Neural cell (in vitro differentiated cells): ENCODE data around the gene PDE6H. TPM values are rescaled to one million over a fixed set of nuclear protein-coding genes. Genes with fewer than 3 reads are reported as not detected.

ENCODE experiments used
- H2AFZ ChIP-seq: fragments of 200-600, 300-800 bp; sonication (generic), shearing (Covaris generic); 2 replicates; pipeline ENCODE4 v1.6.0; 2014; ENCODE audit warnings: low read depth, mild to moderate bottlenecking, antibody characterized with exemption, low read length, moderate library complexity
- H3F3A ChIP-seq: fragments of 200-600 bp; shearing (Covaris generic); 2 replicates; pipeline ENCODE4 v1.6.1; 2016; ENCODE audit warnings: mild to moderate bottlenecking, moderate library complexity, mixed read lengths, antibody characterized with exemption, low read length; ENCODE audit not compliant: insufficient read depth, poor library complexity, severe bottlenecking
- H3K27ac ChIP-seq: fragments of 200-600, 300-800 bp; sonication (generic), shearing (Covaris generic); 2 replicates; pipeline ENCODE4 v1.5.1; 2014; ENCODE audit warnings: mild to moderate bottlenecking, low read length, moderate library complexity
- H3K27me3 ChIP-seq: fragments of 300-800, 200-600 bp; sonication (generic), shearing (Covaris generic); 2 replicates; pipeline ENCODE4 v1.6.0; 2014; ENCODE audit warnings: mild to moderate bottlenecking, low read depth, low read length, moderate library complexity; ENCODE audit not compliant: insufficient read depth
- H3K36me3 ChIP-seq: fragments of 300-800, 200-600 bp; sonication (generic), shearing (Covaris generic); 2 replicates; pipeline ENCODE4 v1.5.1; 2014; ENCODE audit warnings: mild to moderate bottlenecking, antibody characterized with exemption, low read length, moderate library complexity; ENCODE audit not compliant: insufficient read depth
- H3K4me2 ChIP-seq: fragments of 300-800, 200-600 bp; sonication (generic), shearing (Covaris generic); 2 replicates; pipeline ENCODE4 v1.6.0; 2014; ENCODE audit warnings: mild to moderate bottlenecking, low read length
- H3K4me3 ChIP-seq: fragments of 300-800, 200-600 bp; sonication (generic), shearing (Covaris generic); 2 replicates; pipeline ENCODE4 v1.5.1; 2014; ENCODE audit warnings: mild to moderate bottlenecking, low read length, moderate library complexity
- H3K79me2 ChIP-seq: fragments of 200-600 bp; shearing (Covaris generic); replicated peaks from 2 replicates; pipeline ENCODE4 v1.6.0; 2014; ENCODE audit warnings: mild to moderate bottlenecking, low read length, moderate library complexity; ENCODE audit not compliant: insufficient read depth
- H3K9ac ChIP-seq: fragments of 300-800, 200-600 bp; sonication (generic), shearing (Covaris generic); 2 replicates; pipeline ENCODE4 v1.6.1; 2016; ENCODE audit warnings: mild to moderate bottlenecking, low read length, mixed read lengths
- H3K9me2 ChIP-seq: fragments of 200-600 bp; shearing (Covaris generic); 2 replicates; pipeline ENCODE4 v1.6.1; 2016; ENCODE audit warnings: mild to moderate bottlenecking, low read length, mixed read lengths; ENCODE audit not compliant: insufficient read depth
- H3K9me3 ChIP-seq: fragments of 200-600, 300-800 bp; sonication (generic), shearing (Covaris generic); 2 replicates; pipeline ENCODE4 v1.6.1; 2016; ENCODE audit warnings: mild to moderate bottlenecking, mixed run types, low read length, moderate library complexity, mixed read lengths
- H4K20me1 ChIP-seq: fragments of 200-600 bp; shearing (Covaris generic); 2 replicates; pipeline ENCODE4 v1.6.1; 2016; ENCODE audit warnings: mild to moderate bottlenecking, mixed run types; ENCODE audit not compliant: insufficient read depth
- EP300 ChIP-seq: fragments of 450-650 bp; conservative IDR thresholded peaks from 2 replicates; pipeline ENCODE4 v1.6.1; 2014; ENCODE audit warnings: antibody characterized with exemption, mild to moderate bottlenecking, moderate library complexity; ENCODE audit not compliant: poor library complexity, severe bottlenecking
- EZH2 ChIP-seq: fragments of 200-600, 300-800 bp; shearing (Covaris generic), sonication (generic); IDR thresholded peaks from 2 replicates; pipeline ENCODE4 v1.6.1; 2014; ENCODE audit warnings: antibody characterized with exemption, low read length, borderline replicate concordance, mild to moderate bottlenecking; ENCODE audit not compliant: insufficient read depth, poor library complexity, severe bottlenecking
- MXI1 ChIP-seq: fragments of 450-650 bp; conservative IDR thresholded peaks from 2 replicates; pipeline ENCODE4 v1.6.1; 2014; ENCODE audit warnings: antibody characterized with exemption, mild to moderate bottlenecking; ENCODE audit not compliant: poor library complexity, severe bottlenecking
- POLR2AphosphoS5 ChIP-seq: IDR thresholded peaks from 2 replicates; pipeline ENCODE4 v1.6.1; 2012
- RAD21 ChIP-seq: fragments of 450-650 bp; conservative IDR thresholded peaks from 2 replicates; pipeline ENCODE4 v1.6.1; 2014; ENCODE audit warnings: antibody characterized with exemption, mild to moderate bottlenecking, moderate library complexity
- SMC3 ChIP-seq: fragments of 450-650 bp; conservative IDR thresholded peaks from 2 replicates; pipeline ENCODE4 v1.6.1; 2014; ENCODE audit warnings: antibody characterized with exemption, mild to moderate bottlenecking, moderate library complexity; ENCODE audit not compliant: poor library complexity
- TAF1 ChIP-seq: IDR thresholded peaks from 2 replicates; pipeline ENCODE4 v1.6.1; 2012; ENCODE audit warnings: low read depth
- polyA plus RNA-seq: library from polyadenylated mRNA; depleted of rRNA; stranded (reverse); fragments of >200 nt; gene quantifications from 2 replicates; pipeline ENCODE4 v1.2.3, GENCODE V29; 2014
- TF ChIP-seq, protein P1 (sequence below): IDR thresholded peaks from 2 replicates; pipeline ENCODE4 v1.6.1; 2012; ENCODE audit warnings: borderline replicate concordance
- TF ChIP-seq, protein P2 (sequence below): fragments of 450-650 bp; IDR thresholded peaks from 2 replicates; pipeline ENCODE4 v1.5.1; 2014; ENCODE audit warnings: antibody characterized with exemption, mild to moderate bottlenecking, moderate library complexity; ENCODE audit not compliant: poor library complexity, severe bottlenecking

Gene PDE6H
- polyA plus RNA-seq, 1 donor from 2014 or later, result not detected

DNA sequence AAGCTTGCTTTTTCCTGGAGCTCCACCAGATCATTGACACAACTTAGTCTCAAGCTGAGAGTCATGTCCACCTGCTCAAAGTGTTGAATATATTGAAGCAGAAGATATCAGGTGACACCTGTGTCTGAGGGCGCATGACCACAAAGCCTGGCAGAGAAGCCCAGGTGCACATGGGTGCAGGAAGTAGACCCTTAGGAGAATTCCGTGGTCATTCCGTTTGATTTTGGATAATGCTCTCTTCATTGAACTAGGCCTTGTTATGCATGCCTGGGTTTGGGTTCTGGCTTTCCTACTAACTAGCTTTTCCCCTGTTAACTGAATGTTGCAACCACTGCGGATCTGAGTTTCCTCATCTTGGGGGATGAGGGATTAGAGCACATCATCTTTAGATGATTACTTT lies 18.6 kb upstream of the PDE6H start:
- H3F3A ChIP-seq, result no peaks in the 10 kb centered on the region
- H3K4me3 ChIP-seq, result no peak overlapping the region
- H3K9ac ChIP-seq, result no peak overlapping the region
- no peaks in the 10 kb centered on the region for H3K79me2 ChIP-seq
- H3K27me3 ChIP-seq, result no peaks in the 10 kb centered on the region
- H3K36me3 ChIP-seq, result no peaks in the 10 kb centered on the region
- no peaks in the 10 kb centered on the region for H3K9me2 ChIP-seq
- H3K9me3 ChIP-seq, result no peaks in the 10 kb centered on the region
- TF ChIP-seq EZH2 (no peak), RAD21 (no peak), MXI1 (no peak), TAF1 (no peak), POLR2AphosphoS5 (no peak), EP300 (no peak), SMC3 (no peak)
- TF ChIP-seq, protein P1, sequence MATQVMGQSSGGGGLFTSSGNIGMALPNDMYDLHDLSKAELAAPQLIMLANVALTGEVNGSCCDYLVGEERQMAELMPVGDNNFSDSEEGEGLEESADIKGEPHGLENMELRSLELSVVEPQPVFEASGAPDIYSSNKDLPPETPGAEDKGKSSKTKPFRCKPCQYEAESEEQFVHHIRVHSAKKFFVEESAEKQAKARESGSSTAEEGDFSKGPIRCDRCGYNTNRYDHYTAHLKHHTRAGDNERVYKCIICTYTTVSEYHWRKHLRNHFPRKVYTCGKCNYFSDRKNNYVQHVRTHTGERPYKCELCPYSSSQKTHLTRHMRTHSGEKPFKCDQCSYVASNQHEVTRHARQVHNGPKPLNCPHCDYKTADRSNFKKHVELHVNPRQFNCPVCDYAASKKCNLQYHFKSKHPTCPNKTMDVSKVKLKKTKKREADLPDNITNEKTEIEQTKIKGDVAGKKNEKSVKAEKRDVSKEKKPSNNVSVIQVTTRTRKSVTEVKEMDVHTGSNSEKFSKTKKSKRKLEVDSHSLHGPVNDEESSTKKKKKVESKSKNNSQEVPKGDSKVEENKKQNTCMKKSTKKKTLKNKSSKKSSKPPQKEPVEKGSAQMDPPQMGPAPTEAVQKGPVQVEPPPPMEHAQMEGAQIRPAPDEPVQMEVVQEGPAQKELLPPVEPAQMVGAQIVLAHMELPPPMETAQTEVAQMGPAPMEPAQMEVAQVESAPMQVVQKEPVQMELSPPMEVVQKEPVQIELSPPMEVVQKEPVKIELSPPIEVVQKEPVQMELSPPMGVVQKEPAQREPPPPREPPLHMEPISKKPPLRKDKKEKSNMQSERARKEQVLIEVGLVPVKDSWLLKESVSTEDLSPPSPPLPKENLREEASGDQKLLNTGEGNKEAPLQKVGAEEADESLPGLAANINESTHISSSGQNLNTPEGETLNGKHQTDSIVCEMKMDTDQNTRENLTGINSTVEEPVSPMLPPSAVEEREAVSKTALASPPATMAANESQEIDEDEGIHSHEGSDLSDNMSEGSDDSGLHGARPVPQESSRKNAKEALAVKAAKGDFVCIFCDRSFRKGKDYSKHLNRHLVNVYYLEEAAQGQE, result no peak
- TF ChIP-seq, protein P2, sequence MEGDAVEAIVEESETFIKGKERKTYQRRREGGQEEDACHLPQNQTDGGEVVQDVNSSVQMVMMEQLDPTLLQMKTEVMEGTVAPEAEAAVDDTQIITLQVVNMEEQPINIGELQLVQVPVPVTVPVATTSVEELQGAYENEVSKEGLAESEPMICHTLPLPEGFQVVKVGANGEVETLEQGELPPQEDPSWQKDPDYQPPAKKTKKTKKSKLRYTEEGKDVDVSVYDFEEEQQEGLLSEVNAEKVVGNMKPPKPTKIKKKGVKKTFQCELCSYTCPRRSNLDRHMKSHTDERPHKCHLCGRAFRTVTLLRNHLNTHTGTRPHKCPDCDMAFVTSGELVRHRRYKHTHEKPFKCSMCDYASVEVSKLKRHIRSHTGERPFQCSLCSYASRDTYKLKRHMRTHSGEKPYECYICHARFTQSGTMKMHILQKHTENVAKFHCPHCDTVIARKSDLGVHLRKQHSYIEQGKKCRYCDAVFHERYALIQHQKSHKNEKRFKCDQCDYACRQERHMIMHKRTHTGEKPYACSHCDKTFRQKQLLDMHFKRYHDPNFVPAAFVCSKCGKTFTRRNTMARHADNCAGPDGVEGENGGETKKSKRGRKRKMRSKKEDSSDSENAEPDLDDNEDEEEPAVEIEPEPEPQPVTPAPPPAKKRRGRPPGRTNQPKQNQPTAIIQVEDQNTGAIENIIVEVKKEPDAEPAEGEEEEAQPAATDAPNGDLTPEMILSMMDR, result no peak
- H4K20me1 ChIP-seq, result no peaks in the 10 kb centered on the region
- H3K4me2 ChIP-seq, result no peak overlapping the region
- H2AFZ ChIP-seq, result no peak overlapping the region
- H3K27ac ChIP-seq, result no peak overlapping the region

DNA sequence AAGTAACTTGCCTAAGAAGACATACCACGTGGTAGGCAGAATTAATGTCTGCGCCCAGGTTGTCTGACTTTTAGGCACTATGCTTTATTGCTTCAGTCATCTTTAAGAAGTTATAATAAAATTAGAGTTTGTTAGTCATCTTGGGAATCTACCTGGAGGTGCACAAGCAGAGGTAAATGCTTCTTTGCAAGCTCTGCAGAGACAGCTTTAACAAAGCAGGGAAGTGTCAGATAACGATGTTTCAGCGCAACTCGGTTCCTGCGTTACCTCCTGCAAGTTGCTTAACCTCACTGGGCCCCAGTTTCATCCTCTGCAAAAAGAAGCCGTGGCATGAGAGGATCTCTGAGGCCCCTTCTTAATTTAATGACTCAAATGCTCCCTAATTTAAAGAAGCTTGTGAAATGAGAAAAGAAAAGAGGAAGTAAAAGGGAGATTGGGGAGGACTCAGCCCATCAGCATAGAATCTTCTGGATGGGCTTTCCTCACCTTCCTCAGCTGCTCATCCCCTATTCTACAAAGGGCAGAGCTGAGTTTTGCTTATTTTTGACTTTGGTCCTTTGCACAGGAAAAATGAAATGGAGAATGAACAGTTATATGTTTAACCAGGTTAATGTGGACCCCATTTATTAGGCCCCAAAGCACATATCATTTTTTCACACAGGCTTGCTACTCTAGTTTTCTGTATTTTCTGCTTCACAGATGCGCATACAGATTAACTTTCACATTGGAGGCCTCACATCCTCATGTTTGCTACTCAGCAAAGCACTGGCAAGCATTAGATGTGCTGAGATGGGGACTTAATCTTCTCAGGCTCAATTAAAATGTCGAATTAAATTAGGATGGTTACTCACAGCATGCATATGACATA lies 16.6 kb upstream of the PDE6H start:
- H3K9me3 ChIP-seq, result no peaks in the 10 kb centered on the region
- H3K79me2 ChIP-seq, result no peaks in the 10 kb centered on the region
- TF ChIP-seq EZH2, result no peak
- TF ChIP-seq, protein P1, result no peak
- TF ChIP-seq EP300, result no peak
- no peak for TF ChIP-seq SMC3
- TF ChIP-seq, protein P2, result no peak
- no peak for TF ChIP-seq POLR2AphosphoS5
- no peak for TF ChIP-seq RAD21
- no peak for TF ChIP-seq TAF1
- TF ChIP-seq MXI1, result no peak
- no peaks in the 10 kb centered on the region for H3K27me3 ChIP-seq
- no peak overlapping the region for H3K4me3 ChIP-seq
- no peak overlapping the region for H2AFZ ChIP-seq
- H3K27ac ChIP-seq, result peak overlapping the region; percentile 9
- H3F3A ChIP-seq, result no peaks in the 10 kb centered on the region
- no peak overlapping the region for H3K4me2 ChIP-seq
- no peak overlapping the region for H3K9ac ChIP-seq
- no peaks in the 10 kb centered on the region for H3K36me3 ChIP-seq
- H3K9me2 ChIP-seq, result no peaks in the 10 kb centered on the region
- H4K20me1 ChIP-seq, result no peaks in the 10 kb centered on the region
